Ovary (tissue), 9 donors: Measurements from ENCODE around the gene RFC4. TPM values are rescaled to one million over a fixed set of nuclear protein-coding genes. Genes with fewer than 3 reads are reported as not detected.

Experiments
- DNase-seq, 5 donors: peaks; one replicate each; pipeline ENCODE4 v3.0.0-alpha.2; 2019 to 2020
- H3K27ac ChIP-seq, 2 donors: fragments of 200-600 bp; one replicate each; pipeline versions ENCODE4 v1.5.1 to v1.8.0; 2019 to 2022
- H3K27me3 ChIP-seq: fragments of 200-600 bp; one replicate; pipeline ENCODE4 v1.8.0; 2022
- H3K36me3 ChIP-seq: fragments of 200-600 bp; sonication (generic); one replicate; pipeline ENCODE4 v1.5.1; 2019
- H3K4me1 ChIP-seq: one replicate; pipeline ENCODE4 v1.8.1; 2013; ENCODE audit warnings: mild to moderate bottlenecking, moderate library complexity; ENCODE audit not compliant: insufficient read depth
- H3K4me3 ChIP-seq: fragments of 200-600 bp; sonication (generic); one replicate; pipeline ENCODE4 v1.5.1; 2017
- H3K9me3 ChIP-seq, 2 donors: fragments of 200-600 bp in 1 of 2; sonication (generic) in 1 of 2; one replicate each; pipeline versions ENCODE4 v1.5.1 to v1.8.1; 2013 to 2019; ENCODE audit warnings: mild to moderate bottlenecking in 1 of 2, moderate library complexity in 1 of 2
- CTCF ChIP-seq, 3 donors: fragments of 450-650 bp in 2 of 3; fragments of 200-600 bp in 1 of 3; IDR thresholded peaks; one replicate each; pipeline versions ENCODE4 v1.5.1 to v1.8.0; 2016 to 2022; ENCODE audit warnings: antibody characterized with exemption in 3 of 3, mild to moderate bottlenecking in 1 of 3
- EP300 ChIP-seq: sonication (generic); formaldehyde crosslinking; IDR thresholded peaks from one replicate; pipeline ENCODE4 v1.6.1; 2017; ENCODE audit warnings: antibody characterized with exemption
- POLR2A ChIP-seq: fragments of 450-650 bp; IDR thresholded peaks from one replicate; pipeline ENCODE4 v1.6.1; 2017; ENCODE audit warnings: antibody characterized with exemption, mild to moderate bottlenecking, moderate library complexity
- WGBS, 3 donors: extraction: QIAGEN DNeasy Blood & Tissue Kit in 1 of 3; methylation state at CpG; one replicate each; pipeline versions ENCODE4 v1.1.5 to v1.1.7; 2013 to 2017; 5-methylcytosine and 5-hydroxymethylcytosine counted together
- intact Hi-C, 4 donors: fragments of 100-400 bp; cut with DNase I; formaldehyde crosslinking; loops; one replicate each; pipeline versions ENCODE4 v1.11.0 to v1.15.1; 2022 to 2023
- polyA plus RNA-seq, 2 donors: library from polyadenylated mRNA; stranded (reverse); fragments of 200-250 nt in 1 of 2; fragments of 350-450 nt in 1 of 2; fragmentation: Illumina TruSeq in 1 of 2; extraction: RNeasy Lipid Tissue Mini Kit (QIAGEN cat#74804) in 1 of 2; gene quantifications; one replicate each; pipeline ENCODE4 v1.2.3, GENCODE V29; 2013 to 2014
- total RNA-seq, 7 donors: library from RNA; depleted of rRNA in 2 of 7; stranded (reverse); fragments of >200 nt in 2 of 7; fragmentation: NEBNext Ultra II Directional in 3 of 7; extraction: Animal tissue kit (Norgen Biotek cat#: 25700) in 3 of 7; gene quantifications; one replicate each; pipeline versions ENCODE4 v1.1.0 to v1.2.4, GENCODE V29; 2016 to 2023
- donor health status: DM: no; HTN: no; CAD: no; lungs with moderate emphysema.
- donor health status: DM: no; HTN: no; CAD: no.
- donor health status: Bipolar disorder and iron deficiency.
- donor health status: DM: yes; HTN: yes; CAD: no.
- donor health status: DM: no; HTN: no; CAD: no.
- donor health status: DM: yes; HTN: yes; CAD: no.

Gene RFC4
- total and polyA plus RNA-seq, 9 donors: 11.9 to 18.6 (median 13.8) TPM

DNA sequence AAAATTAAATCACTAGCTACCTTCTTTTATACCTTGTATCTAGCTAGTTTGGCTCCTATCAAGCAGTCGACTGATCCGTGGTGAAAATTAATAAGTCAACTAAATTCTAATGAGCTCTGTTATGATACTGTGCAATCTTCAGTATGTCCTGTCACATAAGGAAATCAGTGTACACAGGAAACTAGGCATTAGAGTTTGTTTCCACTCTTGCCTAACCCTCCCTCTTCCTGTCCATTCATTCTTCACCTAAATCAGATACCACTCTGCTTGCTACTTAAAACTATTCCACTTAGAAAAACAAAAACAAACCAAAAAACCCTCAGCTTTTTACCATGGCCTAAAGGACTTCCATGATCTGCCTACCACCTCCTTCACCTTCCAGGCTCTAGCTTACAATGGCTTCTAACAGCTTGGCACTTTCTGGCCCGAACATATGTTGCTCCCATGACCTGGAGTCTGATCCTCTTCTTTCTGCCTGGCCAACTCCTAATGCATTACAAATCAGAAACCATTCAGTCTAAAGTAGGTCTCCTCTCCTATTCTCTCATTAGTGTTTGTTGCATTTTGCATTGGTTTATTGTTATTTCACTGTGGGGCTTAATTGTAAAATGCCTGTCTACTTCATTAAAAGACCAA is 7.9 kb downstream of the RFC4 start:
- Histone ChIP-seq H3K27ac (no peak overlapping the region), H3K4me1 (no peaks in the 10 kb centered on the region), H3K9me3 (no peaks in the 10 kb centered on the region), H3K4me3 (no peak overlapping the region), H3K27me3 (no peaks in the 10 kb centered on the region), H3K36me3 (no peaks in the 10 kb centered on the region)
- intact Hi-C loops: no loop called here
- DNase-seq: no peak
- 73 to 87% (median 78%) methylated on average over 3 of the region's 3 CpGs for WGBS, 3 donors
- no peak for TF ChIP-seq POLR2A
- no peak for TF ChIP-seq CTCF (IDR thresholded peaks at IDR 0.05)
- TF ChIP-seq EP300: no peak

DNA sequence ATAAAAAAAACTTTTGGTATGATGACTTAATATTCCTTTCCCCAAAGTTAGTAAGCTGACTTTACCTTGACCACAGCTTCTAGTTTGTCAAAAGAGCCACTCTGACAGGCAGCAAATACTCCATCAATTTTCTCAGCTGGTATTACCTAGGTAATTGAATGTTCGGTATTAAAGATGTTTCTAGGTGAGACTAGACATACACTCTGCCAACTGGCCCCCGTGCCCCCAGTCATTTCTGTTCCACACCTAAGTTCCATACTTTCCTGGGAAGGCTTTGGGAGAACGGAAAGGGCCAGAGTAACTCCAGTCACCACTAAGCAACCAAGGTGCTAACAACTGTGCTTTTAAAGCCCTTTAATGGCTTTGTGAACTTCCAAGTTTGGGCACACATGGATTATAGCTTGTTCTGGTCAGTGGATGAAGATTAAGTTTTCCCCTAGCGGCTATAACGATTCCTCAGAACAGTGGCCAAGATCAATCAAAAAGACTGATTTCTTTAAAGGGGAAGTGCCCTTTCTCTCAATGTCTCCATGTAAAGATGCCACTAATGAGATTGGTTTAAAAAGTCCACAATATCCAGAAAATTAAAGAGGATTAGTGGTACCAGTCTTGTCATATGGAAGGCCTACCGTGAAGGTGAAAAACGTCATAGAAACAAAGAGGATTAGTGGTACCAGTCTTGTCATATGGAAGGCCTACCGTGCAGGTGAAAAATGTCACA is 15.9 kb downstream of the RFC4 start:
- 48 to 57% (median 49%) methylated on average over 8 of the region's 8 CpGs for WGBS, 3 donors

DNA sequence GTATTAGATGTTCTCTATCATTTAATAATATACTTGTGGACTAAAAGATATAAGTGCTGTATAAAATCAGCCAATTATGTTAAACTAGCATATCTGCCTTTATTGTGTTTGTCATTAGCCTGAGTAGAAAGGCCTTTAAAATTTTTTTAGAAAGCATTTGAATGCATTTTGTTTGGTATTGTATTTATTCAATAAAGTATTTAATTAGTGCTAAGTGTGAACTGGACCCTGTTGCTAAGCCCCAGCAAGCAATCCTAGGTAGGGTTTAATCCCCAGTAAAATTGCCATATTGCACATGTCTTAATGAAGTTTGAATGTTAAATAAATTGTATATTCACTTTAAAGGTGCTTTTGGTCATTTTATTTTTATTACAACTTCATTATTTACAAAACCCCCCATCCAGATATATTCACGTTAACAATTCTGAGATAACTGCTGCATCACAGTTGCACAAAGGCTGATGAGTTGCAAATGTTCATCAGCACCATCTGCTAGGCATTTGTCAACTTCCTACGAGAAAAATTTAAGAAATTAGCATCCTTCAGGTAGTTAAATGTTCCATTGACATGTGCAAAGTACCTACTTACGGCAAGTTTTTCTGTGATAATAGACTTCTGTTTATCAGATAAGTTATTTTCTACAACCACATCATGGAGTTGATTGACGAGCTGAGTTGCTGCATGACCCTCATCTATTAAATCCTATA is 16.6 kb downstream of the RFC4 start:
- Histone ChIP-seq H3K4me1 (peaks cover 13% of the 10 kb centered on the region), H3K36me3 (no peaks in the 10 kb centered on the region), H3K9me3 (no peaks in the 10 kb centered on the region), H3K27ac (no peak overlapping the region), H3K4me3 (no peak overlapping the region), H3K27me3 (no peaks in the 10 kb centered on the region)
- 43 to 52% (median 44%) methylated on average over 4 of the region's 4 CpGs for WGBS, 3 donors
- intact Hi-C loops: loop anchor here in 1 of 4 donors (10.0 kb wide), 1 partner anchor 855 kb away; the partner anchor contains the start of gene TRA2B
- no peak for DNase-seq
- TF ChIP-seq CTCF (IDR thresholded peaks at IDR 0.05): no peak
- no peak for TF ChIP-seq EP300
- no peak for TF ChIP-seq POLR2A

More for the DNA sequence above, 15.9 kb downstream of the RFC4 start:
- Histone ChIP-seq H3K36me3 (no peaks in the 10 kb centered on the region), H3K9me3 (no peaks in the 10 kb centered on the region), H3K27ac (no peak overlapping the region), H3K4me3 (no peak overlapping the region), H3K27me3 (no peaks in the 10 kb centered on the region), H3K4me1 (peaks cover 8% of the 10 kb centered on the region)
- no peak for DNase-seq
- intact Hi-C loops: no loop called here
- TF ChIP-seq CTCF (IDR thresholded peaks at IDR 0.05) (no peak), EP300 (no peak)

DNA sequence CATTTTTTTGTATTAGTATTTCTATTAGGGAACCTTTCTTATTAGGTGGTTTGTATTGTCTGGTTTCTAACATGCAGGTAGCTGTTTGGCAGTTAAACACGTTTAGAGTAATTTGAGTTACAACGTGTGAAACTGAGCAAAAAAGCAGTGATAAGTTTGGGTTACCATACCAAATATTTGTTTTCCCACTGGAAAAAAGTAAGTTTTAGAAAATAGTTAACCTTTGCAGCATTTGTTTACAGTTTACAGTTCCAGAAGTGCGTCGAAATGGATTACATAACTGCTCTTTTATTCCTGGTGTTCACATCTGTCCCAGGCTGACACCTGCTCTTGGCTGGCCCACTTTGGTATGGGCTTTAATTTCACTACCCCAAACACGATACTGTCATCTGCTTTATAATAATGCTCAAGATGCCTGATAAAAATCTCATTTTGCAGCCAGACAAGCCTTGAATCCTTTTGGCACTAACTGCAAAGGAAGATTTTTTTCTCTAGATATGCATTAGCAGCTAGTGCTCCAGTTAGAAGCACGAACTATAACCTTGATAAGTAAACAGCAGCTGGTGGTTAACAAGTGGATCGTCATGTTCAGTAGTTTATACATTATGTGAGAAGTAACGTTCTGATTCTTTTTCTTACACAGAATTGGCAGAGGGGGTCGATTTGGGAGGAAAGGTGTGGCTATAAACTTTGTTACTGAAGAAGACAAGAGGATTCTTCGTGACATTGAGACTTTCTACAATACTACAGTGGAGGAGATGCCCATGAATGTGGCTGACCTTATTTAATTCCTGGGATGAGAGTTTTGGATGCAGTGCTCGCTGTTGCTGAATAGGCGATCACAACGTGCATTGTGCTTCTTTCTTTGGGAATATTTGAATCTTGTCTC is 17.6 kb downstream of the RFC4 start:
- 40 to 52% (median 42%) methylated on average over 13 of the region's 13 CpGs for WGBS, 3 donors
- Histone ChIP-seq H3K27ac (no peak overlapping the region), H3K9me3 (no peaks in the 10 kb centered on the region), H3K27me3 (no peaks in the 10 kb centered on the region), H3K4me3 (no peak overlapping the region), H3K4me1 (peaks cover 14% of the 10 kb centered on the region), H3K36me3 (no peaks in the 10 kb centered on the region)
- TF ChIP-seq POLR2A: no peak
- DNase-seq: no peak
- intact Hi-C loops: loop anchor here in 1 of 4 donors (10.0 kb wide), 1 partner anchor 854 kb away; the partner anchor contains the start of gene TRA2B
